Right renal cortex interstitium (tissue), 3 donors: Measurements from ENCODE around the gene EGFL7. TPM values are rescaled to one million over a fixed set of nuclear protein-coding genes. Genes with fewer than 3 reads are reported as not detected.

Experiments used
- DNase-seq, 3 donors: peaks; one replicate each; pipeline ENCODE4 v3.0.0-alpha.2; 2013; ENCODE audit warnings: low read depth in 3 of 3, low spot score in 2 of 3
- polyA plus RNA-seq, 3 donors: library from polyadenylated mRNA; unstranded; fragments of 120-200 nt; gene quantifications; one replicate each; pipeline ENCODE4 v1.2.1, GENCODE V29; 2013; ENCODE audit not compliant: insufficient read length in 3 of 3

Gene EGFL7
- 10 to 100 TPM; 42.9 to 51.6 (median 48.2) TPM for polyA plus RNA-seq

- no peak for DNase-seq
Observed at GRCh38 chr9:136662656-136663581, at the start of gene EGFL7. Gene EGFL7, plus strand, starts transcription at chr9:136662916. Its CDS starts 5,367 bp downstream, at chr9:136668283.

GRCh38 chr9:136613824-136614371 lies 48.8 kb upstream of the EGFL7 start:
- DNase-seq = no peak

- no peak for DNase-seq
Observed at GRCh38 chr9:136614372-136614922, 48.3 kb upstream of the EGFL7 start.

- DNase-seq = no peak
Observed at GRCh38 chr9:136614967-136615623, 47.6 kb upstream of the EGFL7 start.

- DNase-seq = no peak
Observed at GRCh38 chr9:136615631-136616306, 46.9 kb upstream of the EGFL7 start.

- no peak for DNase-seq
Observed at GRCh38 chr9:136616307-136616635, 46.4 kb upstream of the EGFL7 start.

GRCh38 chr9:136616948-136617695 lies 45.6 kb upstream of the EGFL7 start:
- DNase-seq = no peak

- DNase-seq = no peak
Observed at GRCh38 chr9:136617746-136618579, 44.8 kb upstream of the EGFL7 start.

- no peak for DNase-seq
Observed at GRCh38 chr9:136618580-136619547, 43.9 kb upstream of the EGFL7 start.

- DNase-seq = no peak
Observed at GRCh38 chr9:136619742-136620440, 42.8 kb upstream of the EGFL7 start.

- no peak for DNase-seq
Observed at GRCh38 chr9:136620441-136621018, 42.2 kb upstream of the EGFL7 start.

GRCh38 chr9:136621019-136621733 lies 41.5 kb upstream of the EGFL7 start:
- DNase-seq = no peak

GRCh38 chr9:136621734-136622093 lies 41.0 kb upstream of the EGFL7 start:
- DNase-seq = no peak

GRCh38 chr9:136622538-136622948 lies 40.2 kb upstream of the EGFL7 start:
- DNase-seq = no peak

- no peak for DNase-seq
Observed at GRCh38 chr9:136623016-136623841, 39.5 kb upstream of the EGFL7 start.

- DNase-seq = no peak
Observed at GRCh38 chr9:136623842-136624183, 38.9 kb upstream of the EGFL7 start.
